Spleen (tissue), 11 donors: ENCODE results near the gene PI16. TPM values are rescaled to one million over a fixed set of nuclear protein-coding genes. Genes with fewer than 3 reads are reported as not detected.
"Not testable (repeated sequence)": the region's sequence is repeated elsewhere in the genome, so short reads cannot be mapped to it uniquely, and the experiment has no call there.

Experiments used
- DNase-seq: peaks from one replicate; pipeline ENCODE4 v3.0.0-alpha.2; 2020
- H3K27ac ChIP-seq, 8 donors: fragments of 200-600 bp; sonication (generic) in 7 of 8; 1 replicate in 4 of 8; 2 replicates in 4 of 8; pipeline versions ENCODE4 v1.5.0 to v1.8.0; 2016 to 2021; ENCODE audit warnings: inconsistent platforms in 4 of 8, mild to moderate bottlenecking in 4 of 8, moderate library complexity in 1 of 8
- H3K27me3 ChIP-seq, 7 donors: fragments of 200-600 bp; sonication (generic) in 6 of 7; replicated peaks in 1 of 7; 1 replicate in 4 of 7; 2 replicates in 3 of 7; pipeline versions ENCODE4 v1.5.0 to v1.8.0; 2016 to 2021; ENCODE audit warnings: inconsistent platforms in 3 of 7, mild to moderate bottlenecking in 1 of 7
- H3K36me3 ChIP-seq, 6 donors: fragments of 200-600 bp; sonication (generic) in 5 of 6; 1 replicate in 4 of 6; 2 replicates in 2 of 6; pipeline versions ENCODE4 v1.5.0 to v1.8.0; 2016 to 2021; ENCODE audit warnings: inconsistent platforms in 2 of 6
- H3K4me1 ChIP-seq, 6 donors: fragments of 200-600 bp; sonication (generic) in 5 of 6; 1 replicate in 3 of 6; 2 replicates in 3 of 6; pipeline versions ENCODE4 v1.5.0 to v1.8.0; 2016 to 2021; ENCODE audit warnings: inconsistent platforms in 3 of 6
- H3K4me3 ChIP-seq, 8 donors: fragments of 200-600 bp; sonication (generic) in 7 of 8; 1 replicate in 4 of 8; 2 replicates in 4 of 8; pipeline versions ENCODE4 v1.5.0 to v1.8.0; 2016 to 2021; ENCODE audit warnings: inconsistent platforms in 4 of 8, mild to moderate bottlenecking in 4 of 8, moderate library complexity in 2 of 8
- H3K9me3 ChIP-seq, 8 donors: fragments of 200-600 bp; sonication (generic) in 7 of 8; 1 replicate in 4 of 8; 2 replicates in 4 of 8; pipeline versions ENCODE4 v1.5.0 to v1.8.0; 2016 to 2021; ENCODE audit warnings: inconsistent platforms in 4 of 8
- CTCF ChIP-seq, 11 experiments: fragments of 200-600 bp in 7 of 11; fragments of 450-650 bp in 4 of 11; sonication (generic) in 4 of 11; IDR thresholded peaks in 8 of 11; conservative IDR thresholded peaks in 3 of 11; 1 replicate in 7 of 11; 2 replicates in 4 of 11; pipeline versions ENCODE4 v1.4.0 to v1.8.0; 2016 to 2021; ENCODE audit warnings: antibody characterized with exemption in 11 of 11, inconsistent platforms in 4 of 11, mild to moderate bottlenecking in 1 of 11
- POLR2A ChIP-seq, 3 donors: fragments of 450-650 bp; IDR thresholded peaks; one replicate each; pipeline ENCODE4 v1.5.1; 2017; ENCODE audit warnings: antibody characterized with exemption in 3 of 3, mild to moderate bottlenecking in 1 of 3
- POLR2AphosphoS5 ChIP-seq, 3 donors: sonication (generic); formaldehyde crosslinking; IDR thresholded peaks; one replicate each; pipeline ENCODE4 v1.5.1; 2017; ENCODE audit warnings: antibody characterized with exemption in 3 of 3
- WGBS, 5 donors: extraction: QIAGEN DNeasy Blood & Tissue Kit in 3 of 5; methylation state at CpG; one replicate each; pipeline versions ENCODE4 v1.1.5 to v1.1.7; 2013 to 2018; 5-methylcytosine and 5-hydroxymethylcytosine counted together
- intact Hi-C: fragments of 100-400 bp; cut with DNase I; formaldehyde crosslinking; loops from one replicate; pipeline ENCODE4 v1.15.0; 2023; ENCODE audit warnings: low total_unique reads
- polyA plus RNA-seq, 3 donors: library from polyadenylated mRNA; stranded (reverse); fragments of 200-250 nt; gene quantifications; one replicate each; pipeline ENCODE4 v1.2.1, GENCODE V29; 2013
- total RNA-seq, 7 donors: library from RNA; depleted of rRNA in 3 of 7; stranded (reverse); fragments of >200 nt in 3 of 7; fragmentation: NEBNext Ultra II Directional in 4 of 7; extraction: Animal tissue kit (Norgen Biotek cat#: 25700) in 4 of 7; gene quantifications; one replicate each; pipeline versions ENCODE4 v1.1.0 to v1.2.1, GENCODE V29; 2016 to 2021
- donor health status: healthy with polysubstance abuse.
- donor health status: DM: no; HTN: no; CAD: no; lungs with moderate emphysema.
- donor health status: DM: no; HTN: no; CAD: no.
- donor health status: Bipolar disorder and iron deficiency.
- donor health status: healthy.
- donor health status: DM: no; HTN: no; CAD: no.
- donor health status: DM: yes; HTN: yes; CAD: no.

The PI16 gene
- total and polyA plus RNA-seq, 10 donors = 0.94 to 7.3 (median 1.6) TPM; not detected in 1

- intact Hi-C loops = no loop called here
- WGBS, 5 donors = 0 to 1% (median 1%) methylated on average over 15 of the region's 15 CpGs
- no peak for DNase-seq
- peaks cover 0 to 25% (median 7%) of the 10 kb centered on the region in 6 donors for H3K36me3 ChIP-seq
- H3K27me3 ChIP-seq = no peaks in the 10 kb centered on the region
- peak overlapping the region; percentile 97 to 99 (median 98) for H3K4me3 ChIP-seq
- peak overlapping the region; percentile 90 to 98 (median 96) for H3K27ac ChIP-seq
- peaks cover 34 to 67% (median 58%) of the 10 kb centered on the region in 6 donors for H3K4me1 ChIP-seq
- H3K9me3 ChIP-seq = no peaks in the 10 kb centered on the region
- no peak for TF ChIP-seq POLR2AphosphoS5 (IDR thresholded peaks at IDR 0.05)
- no peak for TF ChIP-seq POLR2A (IDR thresholded peaks at IDR 0.05)
- no peak for TF ChIP-seq CTCF (IDR thresholded peaks at IDR 0.05 in 8 of 11, conservative IDR thresholded peaks at IDR 0.05 in 3 of 11)
Observed at GRCh38 chr6:36985417-36985807, 30.9 kb downstream of the PI16 start.

- TF ChIP-seq POLR2AphosphoS5 (IDR thresholded peaks at IDR 0.05) = peak; percentile 94 to 95 (median 94)
- TF ChIP-seq CTCF (IDR thresholded peaks at IDR 0.05 in 8 of 11, conservative IDR thresholded peaks at IDR 0.05 in 3 of 11) = peak in 1 of 11 experiments; percentile 5
- TF ChIP-seq POLR2A (IDR thresholded peaks at IDR 0.05) = peak in 2 of 3 donors; percentile 82 to 85
- H3K27me3 ChIP-seq = no peaks in the 10 kb centered on the region
- intact Hi-C loops = no loop called here
Observed at GRCh38 chr6:36985808-36986703, 31.5 kb downstream of the PI16 start, which contains the start of gene MTCH1. TSS of gene MTCH1 (minus strand) at chr6:36986196. CDS start at chr6:36986173, 23 bp downstream.

GRCh38 chr6:36986704-36987047 lies 32.1 kb downstream of the PI16 start:
- H3K36me3 ChIP-seq = peaks cover 0 to 12% (median under 1%) of the 10 kb centered on the region in 6 donors
- H3K27me3 ChIP-seq = no peaks in the 10 kb centered on the region
- peak overlapping the region; percentile 97 to 99 (median 98) for H3K4me3 ChIP-seq
- intact Hi-C loops = no loop called here
- DNase-seq = no peak
- TF ChIP-seq POLR2AphosphoS5 (IDR thresholded peaks at IDR 0.05) (no peak), POLR2A (IDR thresholded peaks at IDR 0.05) (no peak), CTCF (IDR thresholded peaks at IDR 0.05 in 8 of 11, conservative IDR thresholded peaks at IDR 0.05 in 3 of 11) (no peak)
- 3 to 6% (median 5%) methylated on average over 8 of the region's 8 CpGs for WGBS, 5 donors
- peaks cover 25 to 54% (median 45%) of the 10 kb centered on the region in 6 donors for H3K4me1 ChIP-seq
- peak overlapping the region; percentile 90 to 98 (median 96) for H3K27ac ChIP-seq
- H3K9me3 ChIP-seq = no peaks in the 10 kb centered on the region

More at GRCh38 chr6:36985808-36986703, 31.5 kb downstream of the PI16 start, which contains the start of gene MTCH1:
- DNase-seq = peak; percentile 96
- 0 to 1% (median 0%) methylated on average over 45 to 101 of the region's 101 CpGs for WGBS, 5 donors
- Histone ChIP-seq H3K4me3 (peak within 1 kb of the TSS; percentile 97 to 99 (median 98)), H3K9me3 (no peaks in the 10 kb centered on the region), H3K36me3 (peaks cover 0 to 18% (median 4%) of the 10 kb centered on the region in 6 donors), H3K27ac (peak within 1 kb of the TSS; percentile 90 to 98 (median 96)), H3K4me1 (peaks cover 30 to 61% (median 51%) of the 10 kb centered on the region in 6 donors)

GRCh38 chr6:36989264-36989663 lies 34.7 kb downstream of the PI16 start:
- Histone ChIP-seq H3K27ac (no peak overlapping the region), H3K27me3 (no peaks in the 10 kb centered on the region), H3K36me3 (no peaks in the 10 kb centered on the region), H3K4me3 (no peak overlapping the region), H3K9me3 (no peaks in the 10 kb centered on the region), H3K4me1 (peaks cover 13 to 29% (median 20%) of the 10 kb centered on the region in 6 donors)
- TF ChIP-seq CTCF (IDR thresholded peaks at IDR 0.05 in 8 of 11, conservative IDR thresholded peaks at IDR 0.05 in 3 of 11) (no peak), POLR2A (IDR thresholded peaks at IDR 0.05) (no peak), POLR2AphosphoS5 (IDR thresholded peaks at IDR 0.05) (no peak)
- 78 to 93% (median 90%) methylated on average over 6 of the region's 6 CpGs for WGBS, 5 donors
- intact Hi-C loops = no loop called here
- no peak for DNase-seq

- intact Hi-C loops, H3K4me3 ChIP-seq, H3K27ac ChIP-seq, DNase-seq, H3K36me3 ChIP-seq, H3K27me3 ChIP-seq, H3K9me3 ChIP-seq: not testable (repeated sequence)
- H3K4me1 ChIP-seq = peaks cover 7 to 17% (median 11%) of the 10 kb centered on the region in 6 donors
- 83 to 97% (median 86%) methylated on average over 2 of the region's 2 CpGs for WGBS, 5 donors
Observed at GRCh38 chr6:36990401-36990800, 35.9 kb downstream of the PI16 start.
